MM.1S (cell line): ENCODE results near the gene AGAP3.

ENCODE experiments used
- DNase-seq: peaks from one replicate; pipeline ENCODE4 v3.0.0-alpha.2; 2015
- H2AFZ ChIP-seq: fragments of 300-600 bp; sonication (generic); 2 replicates; pipeline ENCODE4 v1.6.0; 2016; ENCODE audit warnings: antibody characterized with exemption, low read length
- H3F3A ChIP-seq: fragments of 300-600 bp; sonication (generic); 2 replicates; pipeline ENCODE4 v1.6.1; 2016; ENCODE audit warnings: mild to moderate bottlenecking, antibody characterized with exemption, low read length, moderate library complexity, mixed read lengths; ENCODE audit not compliant: insufficient read depth
- H3K27ac ChIP-seq: fragments of 300-600 bp; sonication (generic); 2 replicates; pipeline ENCODE4 v1.5.1; 2016; ENCODE audit warnings: mild to moderate bottlenecking, low read length
- H3K27me3 ChIP-seq: fragments of 300-600 bp; sonication (generic); replicated peaks from 2 replicates; pipeline ENCODE4 v1.6.0; 2016; ENCODE audit warnings: low read length; ENCODE audit not compliant: insufficient read depth
- H3K36me3 ChIP-seq: fragments of 300-600 bp; sonication (generic); replicated peaks from 2 replicates; pipeline ENCODE4 v1.6.1; 2016; ENCODE audit warnings: mild to moderate bottlenecking, low read length, mixed read lengths; ENCODE audit not compliant: insufficient read depth
- H3K4me1 ChIP-seq: fragments of 300-600 bp; sonication (generic); 2 replicates; pipeline ENCODE4 v1.6.1; 2016; ENCODE audit warnings: low read length, mixed read lengths
- H3K4me2 ChIP-seq: fragments of 300-600 bp; sonication (generic); 2 replicates; pipeline ENCODE4 v1.6.0; 2016; ENCODE audit warnings: low read depth, low read length
- H3K4me3 ChIP-seq: fragments of 300-600 bp; sonication (generic); 2 replicates; pipeline ENCODE4 v1.5.1; 2016; ENCODE audit warnings: low read length, mixed read lengths
- H3K79me2 ChIP-seq: fragments of 300-600 bp; sonication (generic); 2 replicates; pipeline ENCODE4 v1.6.1; 2016; ENCODE audit warnings: mixed run types, low read length, mixed read lengths
- H3K9ac ChIP-seq: fragments of 300-600 bp; sonication (generic); 2 replicates; pipeline ENCODE4 v1.6.1; 2016; ENCODE audit warnings: low read length, mixed read lengths
- H3K9me2 ChIP-seq: fragments of 300-600 bp; sonication (generic); replicated peaks from 2 replicates; pipeline ENCODE4 v1.6.1; 2016; ENCODE audit warnings: mild to moderate bottlenecking, low read length, mixed read lengths; ENCODE audit not compliant: insufficient read depth
- H3K9me3 ChIP-seq: fragments of 300-600 bp; sonication (generic); replicated peaks from 2 replicates; pipeline ENCODE4 v1.6.1; 2016; ENCODE audit warnings: mild to moderate bottlenecking, low read length, mixed read lengths; ENCODE audit not compliant: insufficient read depth
- H4K20me1 ChIP-seq: fragments of 300-600 bp; sonication (generic); 2 replicates; pipeline ENCODE4 v1.6.1; 2016; ENCODE audit warnings: mild to moderate bottlenecking, low read length, moderate library complexity, mixed read lengths; ENCODE audit not compliant: insufficient read depth
- CTCF ChIP-seq: fragments of 300-600 bp; sonication (generic); IDR thresholded peaks from 2 replicates; pipeline ENCODE4 v1.5.1; 2016; ENCODE audit warnings: antibody characterized with exemption, low read length, mixed read lengths
- EZH2 ChIP-seq: fragments of 300-600 bp; sonication (generic); optimal IDR thresholded peaks from 2 replicates; pipeline ENCODE3; 2017; ENCODE audit warnings: low read depth, mild to moderate bottlenecking, antibody characterized with exemption, low read length, mixed read lengths
- EZH2phosphoT487 ChIP-seq: fragments of 300-600 bp; sonication (generic); IDR thresholded peaks from 2 replicates; pipeline ENCODE4 v1.6.1; 2018; ENCODE audit warnings: antibody characterized with exemption, low read length

AGAP3 gene

GRCh38 chr7:151133266-151133985, 47.2 kb downstream of the AGAP3 start:
- Histone ChIP-seq H3K9me2 (no peaks in the 10 kb centered on the region), H3K4me2 (no peak overlapping the region), H3K9me3 (no peaks in the 10 kb centered on the region), H2AFZ (no peak overlapping the region), H3K36me3 (no peaks in the 10 kb centered on the region), H3K27me3 (no peaks in the 10 kb centered on the region), H3K27ac (no peak overlapping the region), H4K20me1 (no peaks in the 10 kb centered on the region), H3F3A (no peaks in the 10 kb centered on the region), H3K79me2 (no peaks in the 10 kb centered on the region), H3K4me3 (no peak overlapping the region), H3K9ac (no peak overlapping the region), H3K4me1 (no peaks in the 10 kb centered on the region)
- TF ChIP-seq CTCF (no peak), EZH2phosphoT487 (no peak), EZH2 (no peak)
- no peak for DNase-seq

GRCh38 chr7:151133986-151134742, 47.9 kb downstream of the AGAP3 start:
- Histone ChIP-seq H3K4me2 (no peak overlapping the region), H3K4me1 (no peaks in the 10 kb centered on the region), H3K79me2 (no peaks in the 10 kb centered on the region), H3K4me3 (no peak overlapping the region), H2AFZ (no peak overlapping the region), H3K27me3 (no peaks in the 10 kb centered on the region), H4K20me1 (no peaks in the 10 kb centered on the region), H3K9me2 (no peaks in the 10 kb centered on the region), H3K27ac (no peak overlapping the region), H3K9me3 (no peaks in the 10 kb centered on the region), H3K36me3 (no peaks in the 10 kb centered on the region), H3F3A (no peaks in the 10 kb centered on the region), H3K9ac (no peak overlapping the region)
- TF ChIP-seq EZH2 (no peak), EZH2phosphoT487 (no peak), CTCF (no peak)
- DNase-seq = no peak

- Histone ChIP-seq H3K36me3 (no peaks in the 10 kb centered on the region), H3K9me3 (no peaks in the 10 kb centered on the region), H3K79me2 (no peaks in the 10 kb centered on the region), H3F3A (no peaks in the 10 kb centered on the region), H3K4me3 (no peak overlapping the region), H2AFZ (no peak overlapping the region), H3K4me2 (no peak overlapping the region), H3K4me1 (no peaks in the 10 kb centered on the region), H3K9ac (no peak overlapping the region), H3K9me2 (no peaks in the 10 kb centered on the region), H3K27me3 (no peaks in the 10 kb centered on the region), H4K20me1 (no peaks in the 10 kb centered on the region), H3K27ac (no peak overlapping the region)
- DNase-seq = no peak
- no peak for TF ChIP-seq EZH2
- no peak for TF ChIP-seq EZH2phosphoT487
- no peak for TF ChIP-seq CTCF
These were observed 48.7 kb downstream of the AGAP3 start for GRCh38 chr7:151134743-151135524.
